Heart left ventricle (tissue), 13 donors: ENCODE measurements around the gene ALPG.

Experiments
- POLR2A ChIP-seq, 2 donors: fragments of 450-650 bp; IDR thresholded peaks; one replicate each; pipeline ENCODE4 v1.6.1; 2017; ENCODE audit warnings: antibody characterized with exemption in 2 of 2, mild to moderate bottlenecking in 2 of 2, moderate library complexity in 2 of 2
- TF ChIP-seq, protein P1 (sequence below), 12 donors: fragments of 200-600 bp; sonication (generic) in 4 of 12; IDR thresholded peaks; one replicate each; pipeline versions ENCODE4 v1.5.0 to v1.8.0; 2018 to 2022; ENCODE audit warnings: antibody characterized with exemption in 12 of 12, mild to moderate bottlenecking in 5 of 12
- donor health status: ischemic (EF 13 %, LVEDD 7.1; RV severe dilation, severe dysfunction).
- donor health status: DM: no; HTN: yes; CAD: no.
- donor health status: DM: no; HTN: no; CAD: no.
- donor health status: ischemic (EF 25% LVEDD 6.9; RV normal size, moderate dysfunction).
- donor health status: ischemic (EF 25% LVEDD 5.7; RV mildly dilated, moderate dysfunction).
- donor health status: ischemic (EF 35%, LVEDD 5.7; RV mildly dilated, moderate dysfunction).
- donor health status: nonischemic (EF 11% LVEDD 7.7; RV severe dilation, severe dysfunction).
- donor health status: DM: yes; HTN: yes; CAD: no.
- donor health status: PGD.
- donor health status: ischemic (EF 29% LVEDD 5.4; RV normal size, mild dysfunction).
- donor health status: nonischemic (EF 23%, LVEDD 6.1; RV moderate dilation, normal function).

DNA sequence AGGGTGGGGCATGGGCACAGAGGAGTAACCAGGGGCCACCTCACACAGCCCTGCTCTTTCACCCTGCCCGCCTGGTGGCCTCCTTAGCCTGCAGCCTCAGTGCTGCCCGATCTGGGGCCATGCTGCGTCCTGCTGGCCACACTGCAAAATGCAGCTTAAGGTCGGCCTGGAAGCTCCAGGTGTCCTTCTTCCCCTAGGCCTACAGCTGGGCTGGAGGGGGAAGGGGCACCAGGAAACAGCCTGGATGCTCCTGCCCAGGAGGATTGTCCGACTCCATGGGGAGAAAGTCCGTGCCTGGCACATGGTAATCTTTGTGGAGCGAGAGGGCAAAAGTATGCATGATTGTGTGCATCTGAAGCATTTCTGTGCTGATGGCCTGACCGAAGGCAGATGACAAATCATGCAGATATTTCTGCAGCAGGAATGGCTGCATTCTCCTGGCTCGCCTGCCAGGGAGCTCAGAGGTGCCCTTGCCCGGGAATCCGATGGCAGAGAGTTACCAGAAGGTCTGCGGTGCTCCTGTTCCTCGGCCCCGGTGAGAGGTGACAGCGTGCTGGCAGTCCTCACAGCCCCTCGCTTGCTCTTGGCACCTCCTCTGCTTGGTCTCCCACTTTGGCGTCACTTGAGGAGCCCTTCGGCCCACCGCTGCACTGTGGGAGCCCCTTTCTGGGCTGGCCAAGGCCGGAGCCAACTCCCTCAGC, 40.9 kb upstream of the ALPG start:
- no peak for TF ChIP-seq POLR2A (IDR thresholded peaks at IDR 0.05)
- TF ChIP-seq, protein P1, sequence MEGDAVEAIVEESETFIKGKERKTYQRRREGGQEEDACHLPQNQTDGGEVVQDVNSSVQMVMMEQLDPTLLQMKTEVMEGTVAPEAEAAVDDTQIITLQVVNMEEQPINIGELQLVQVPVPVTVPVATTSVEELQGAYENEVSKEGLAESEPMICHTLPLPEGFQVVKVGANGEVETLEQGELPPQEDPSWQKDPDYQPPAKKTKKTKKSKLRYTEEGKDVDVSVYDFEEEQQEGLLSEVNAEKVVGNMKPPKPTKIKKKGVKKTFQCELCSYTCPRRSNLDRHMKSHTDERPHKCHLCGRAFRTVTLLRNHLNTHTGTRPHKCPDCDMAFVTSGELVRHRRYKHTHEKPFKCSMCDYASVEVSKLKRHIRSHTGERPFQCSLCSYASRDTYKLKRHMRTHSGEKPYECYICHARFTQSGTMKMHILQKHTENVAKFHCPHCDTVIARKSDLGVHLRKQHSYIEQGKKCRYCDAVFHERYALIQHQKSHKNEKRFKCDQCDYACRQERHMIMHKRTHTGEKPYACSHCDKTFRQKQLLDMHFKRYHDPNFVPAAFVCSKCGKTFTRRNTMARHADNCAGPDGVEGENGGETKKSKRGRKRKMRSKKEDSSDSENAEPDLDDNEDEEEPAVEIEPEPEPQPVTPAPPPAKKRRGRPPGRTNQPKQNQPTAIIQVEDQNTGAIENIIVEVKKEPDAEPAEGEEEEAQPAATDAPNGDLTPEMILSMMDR (IDR thresholded peaks at IDR 0.05) = peak in 4 of 12 donors; percentile 9 to 25 (median 14)
